SK-N-SH (cell line): ENCODE results near the gene ZNF358.

ENCODE experiments used
- EP300 ChIP-seq, 2 experiments: IDR thresholded peaks; 2 replicates each; pipeline versions ENCODE4 v1.4.0 to v1.6.1; 2012; ENCODE audit warnings: borderline replicate concordance in 1 of 2, low read depth in 1 of 2, low read length in 1 of 2
- EZH2phosphoT487 ChIP-seq: fragments of 200-600 bp; sonication (generic); IDR thresholded peaks from 2 replicates; pipeline ENCODE4 v1.6.1; 2017; ENCODE audit warnings: low read depth, mixed run types, mild to moderate bottlenecking, antibody characterized with exemption, moderate library complexity, borderline replicate concordance
- GABPA ChIP-seq: IDR thresholded peaks from 2 replicates; pipeline ENCODE4 v1.4.0; 2012; ENCODE audit warnings: low read depth, mild to moderate bottlenecking
- RAD21 ChIP-seq: IDR thresholded peaks from 2 replicates; pipeline ENCODE4 v1.6.1; 2012; ENCODE audit warnings: mild to moderate bottlenecking, low read length
- USF2 ChIP-seq: fragments of 150-350 bp; IDR thresholded peaks from 2 replicates; pipeline ENCODE4 v1.6.1; 2017; ENCODE audit warnings: antibody characterized with exemption, low read length, low read depth, borderline replicate concordance
- YY1 ChIP-seq: IDR thresholded peaks from 2 replicates; pipeline ENCODE4 v1.4.0; 2012; ENCODE audit warnings: low read depth, mild to moderate bottlenecking
- TF ChIP-seq, protein P1 (sequence below): fragments of 200-600 bp; sonication (generic); IDR thresholded peaks from 2 replicates; pipeline ENCODE4 v1.6.1; 2017; ENCODE audit warnings: antibody characterized with exemption, mild to moderate bottlenecking, moderate library complexity

GRCh38 chr19:7560255-7560654 is 44.4 kb downstream of the ZNF358 start:
- TF ChIP-seq, protein P1, sequence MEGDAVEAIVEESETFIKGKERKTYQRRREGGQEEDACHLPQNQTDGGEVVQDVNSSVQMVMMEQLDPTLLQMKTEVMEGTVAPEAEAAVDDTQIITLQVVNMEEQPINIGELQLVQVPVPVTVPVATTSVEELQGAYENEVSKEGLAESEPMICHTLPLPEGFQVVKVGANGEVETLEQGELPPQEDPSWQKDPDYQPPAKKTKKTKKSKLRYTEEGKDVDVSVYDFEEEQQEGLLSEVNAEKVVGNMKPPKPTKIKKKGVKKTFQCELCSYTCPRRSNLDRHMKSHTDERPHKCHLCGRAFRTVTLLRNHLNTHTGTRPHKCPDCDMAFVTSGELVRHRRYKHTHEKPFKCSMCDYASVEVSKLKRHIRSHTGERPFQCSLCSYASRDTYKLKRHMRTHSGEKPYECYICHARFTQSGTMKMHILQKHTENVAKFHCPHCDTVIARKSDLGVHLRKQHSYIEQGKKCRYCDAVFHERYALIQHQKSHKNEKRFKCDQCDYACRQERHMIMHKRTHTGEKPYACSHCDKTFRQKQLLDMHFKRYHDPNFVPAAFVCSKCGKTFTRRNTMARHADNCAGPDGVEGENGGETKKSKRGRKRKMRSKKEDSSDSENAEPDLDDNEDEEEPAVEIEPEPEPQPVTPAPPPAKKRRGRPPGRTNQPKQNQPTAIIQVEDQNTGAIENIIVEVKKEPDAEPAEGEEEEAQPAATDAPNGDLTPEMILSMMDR, result no peak
- TF ChIP-seq RAD21 (no peak), GABPA (no peak), YY1 (no peak), EP300 (IDR thresholded peaks at IDR 0.05; ENCODE audit: borderline replicate concordance in 1 of 2, low read depth in 1 of 2, low read length in 1 of 2) (no peak), EZH2phosphoT487 (no peak), USF2 (no peak)
